Measurements from ENCODE around the gene ITPKC. TPM values are rescaled to one million over a fixed set of nuclear protein-coding genes. Genes with fewer than 3 reads are reported as not detected.
"Not testable (repeated sequence)": the region's sequence is repeated elsewhere in the genome, so short reads cannot be mapped to it uniquely, and the experiment has no call there.

ITPKC gene
- polyA plus RNA-seq, 1 donor, result 28.4 TPM

DNA sequence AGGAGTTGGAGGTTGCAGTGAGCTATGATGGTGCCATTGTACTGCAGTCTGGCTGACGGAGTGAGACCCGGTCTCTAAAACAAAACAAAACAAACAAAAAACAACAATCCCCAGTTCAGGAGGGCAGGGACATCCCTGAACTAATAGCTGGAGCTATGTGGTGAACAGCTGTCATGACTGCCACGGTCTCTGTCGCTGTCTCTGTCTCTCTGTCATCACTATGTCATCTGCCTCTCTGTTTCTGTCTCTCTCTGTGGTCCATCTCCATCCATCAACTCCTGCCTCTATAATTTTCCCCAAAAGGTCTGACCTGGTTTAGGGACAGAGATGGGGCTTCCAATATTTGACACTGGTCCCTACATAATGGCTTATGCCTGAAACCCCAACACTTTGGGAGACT is 7.4 kb downstream of the ITPKC start:
- no CpG with 5 or more reads among the region's 4 CpGs for WGBS (ENCODE audit: insufficient coverage, low lambda C conversion rate)
- Histone ChIP-seq H3K36me3 (ENCODE audit: control insufficient read depth, insufficient read depth, low read length) (peaks cover 64% of the 10 kb centered on the region), H3K9me3 (ENCODE audit: control insufficient read depth, low read depth, low read length) (no peaks in the 10 kb centered on the region), H3K27me3 (ENCODE audit: control insufficient read depth, insufficient read depth, low read length) (no peaks in the 10 kb centered on the region), H3K4me3 (ENCODE audit: low read length) (no peak overlapping the region), H3K4me1 (ENCODE audit: control insufficient read depth, insufficient read depth, low read length) (peaks cover 8% of the 10 kb centered on the region), H3K27ac (ENCODE audit: low read length) (no peak overlapping the region)
- DNase-seq, result no peak

GRCh38 chr19:40724855-40725254 is 7.9 kb downstream of the ITPKC start:
- WGBS (ENCODE audit: insufficient coverage, low lambda C conversion rate), result no CpG with 5 or more reads among the region's 3 CpGs
- H3K36me3 ChIP-seq (ENCODE audit: control insufficient read depth, insufficient read depth, low read length), result peaks cover 69% of the 10 kb centered on the region
- H3K4me1 ChIP-seq (ENCODE audit: control insufficient read depth, insufficient read depth, low read length), result peaks cover 8% of the 10 kb centered on the region

DNA sequence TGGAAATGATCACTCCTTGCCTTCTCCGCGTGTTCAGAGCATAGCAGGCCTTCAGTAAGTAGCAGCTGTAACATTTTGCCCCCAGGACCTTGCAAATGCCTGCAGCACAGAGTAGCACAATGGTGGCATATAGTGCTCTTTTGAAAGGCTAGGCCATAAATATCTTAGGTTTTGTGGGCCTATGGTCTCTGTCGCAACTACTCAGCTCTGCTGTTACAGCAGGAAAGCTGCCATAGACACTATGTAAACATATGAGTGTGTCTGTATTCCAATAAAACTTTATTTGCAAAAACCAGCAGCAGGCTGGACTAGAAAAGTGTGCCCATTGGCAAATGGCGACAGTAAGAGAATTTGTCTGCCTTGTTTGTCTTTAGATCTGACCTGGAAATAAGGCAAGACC is 9.4 kb downstream of the ITPKC start:
- H3K4me1 ChIP-seq (ENCODE audit: control insufficient read depth, insufficient read depth, low read length), result no peaks in the 10 kb centered on the region
- no peaks in the 10 kb centered on the region for H3K27me3 ChIP-seq (ENCODE audit: control insufficient read depth, insufficient read depth, low read length)
- WGBS (ENCODE audit: insufficient coverage, low lambda C conversion rate), result no CpG with 5 or more reads among the region's 4 CpGs
- H3K36me3 ChIP-seq (ENCODE audit: control insufficient read depth, insufficient read depth, low read length), result peaks cover 79% of the 10 kb centered on the region
- no peaks in the 10 kb centered on the region for H3K9me3 ChIP-seq (ENCODE audit: control insufficient read depth, low read depth, low read length)
- H3K27ac ChIP-seq (ENCODE audit: low read length), result no peak overlapping the region
- no peak for DNase-seq
- no peak overlapping the region for H3K4me3 ChIP-seq (ENCODE audit: low read length)

More at GRCh38 chr19:40724855-40725254, 7.9 kb downstream of the ITPKC start:
- Histone ChIP-seq H3K27ac (ENCODE audit: low read length) (no peak overlapping the region), H3K4me3 (ENCODE audit: low read length) (no peak overlapping the region), H3K27me3 (ENCODE audit: control insufficient read depth, insufficient read depth, low read length) (no peaks in the 10 kb centered on the region), H3K9me3 (ENCODE audit: control insufficient read depth, low read depth, low read length) (no peaks in the 10 kb centered on the region)
- no peak for DNase-seq

GRCh38 chr19:40730065-40730464 is 13.2 kb downstream of the ITPKC start:
- peaks cover 89% of the 10 kb centered on the region for H3K36me3 ChIP-seq (ENCODE audit: control insufficient read depth, insufficient read depth, low read length)
- H3K9me3 ChIP-seq (ENCODE audit: control insufficient read depth, low read depth, low read length); H3K27me3 ChIP-seq (ENCODE audit: control insufficient read depth, insufficient read depth, low read length); H3K4me3 ChIP-seq (ENCODE audit: low read length); H3K27ac ChIP-seq (ENCODE audit: low read length); DNase-seq; H3K4me1 ChIP-seq (ENCODE audit: control insufficient read depth, insufficient read depth, low read length): not testable (repeated sequence)
- no CpG with 5 or more reads among the region's 5 CpGs for WGBS (ENCODE audit: insufficient coverage, low lambda C conversion rate)

- not testable (repeated sequence) for H3K27me3 ChIP-seq (ENCODE audit: control insufficient read depth, insufficient read depth, low read length); H3K9me3 ChIP-seq (ENCODE audit: control insufficient read depth, low read depth, low read length); DNase-seq; H3K27ac ChIP-seq (ENCODE audit: low read length); H3K4me3 ChIP-seq (ENCODE audit: low read length)
- 95% methylated on average over 4 of the region's 16 CpGs for WGBS (ENCODE audit: insufficient coverage, low lambda C conversion rate)
- Histone ChIP-seq H3K36me3 (ENCODE audit: control insufficient read depth, insufficient read depth, low read length) (peaks cover 87% of the 10 kb centered on the region), H3K4me1 (ENCODE audit: control insufficient read depth, insufficient read depth, low read length) (peaks cover 14% of the 10 kb centered on the region)
Observed at GRCh38 chr19:40732304-40732703, 15.4 kb downstream of the ITPKC start.

GRCh38 chr19:40733149-40733548 is 16.2 kb downstream of the ITPKC start:
- Histone ChIP-seq H3K4me3 (ENCODE audit: low read length) (no peak overlapping the region), H3K36me3 (ENCODE audit: control insufficient read depth, insufficient read depth, low read length) (peaks cover 84% of the 10 kb centered on the region)
- no peak for DNase-seq

GRCh38 chr19:40735013-40735771 is 18.3 kb downstream of the ITPKC start:
- WGBS (ENCODE audit: insufficient coverage, low lambda C conversion rate), result 100% methylated on average over 1 of the region's 11 CpGs
- no peak for DNase-seq
- H3K27ac ChIP-seq (ENCODE audit: low read length), result peak overlapping the region; percentile 69
- no peaks in the 10 kb centered on the region for H3K9me3 ChIP-seq (ENCODE audit: control insufficient read depth, low read depth, low read length)
- H3K27me3 ChIP-seq (ENCODE audit: control insufficient read depth, insufficient read depth, low read length), result no peaks in the 10 kb centered on the region
- H3K4me3 ChIP-seq (ENCODE audit: low read length), result no peak overlapping the region
- H3K4me1 ChIP-seq (ENCODE audit: control insufficient read depth, insufficient read depth, low read length), result peaks cover 14% of the 10 kb centered on the region
- peaks cover 86% of the 10 kb centered on the region for H3K36me3 ChIP-seq (ENCODE audit: control insufficient read depth, insufficient read depth, low read length)

More at GRCh38 chr19:40733149-40733548, 16.2 kb downstream of the ITPKC start:
- H3K4me1 ChIP-seq (ENCODE audit: control insufficient read depth, insufficient read depth, low read length), result peaks cover 14% of the 10 kb centered on the region
- H3K9me3 ChIP-seq (ENCODE audit: control insufficient read depth, low read depth, low read length), result no peaks in the 10 kb centered on the region
- WGBS (ENCODE audit: insufficient coverage, low lambda C conversion rate), result no CpG with 5 or more reads among the region's 13 CpGs
- H3K27ac ChIP-seq (ENCODE audit: low read length), result no peak overlapping the region
- H3K27me3 ChIP-seq (ENCODE audit: control insufficient read depth, insufficient read depth, low read length), result no peaks in the 10 kb centered on the region

GRCh38 chr19:40736661-40737060 is 19.7 kb downstream of the ITPKC start:
- Histone ChIP-seq H3K9me3 (ENCODE audit: control insufficient read depth, low read depth, low read length) (no peaks in the 10 kb centered on the region), H3K27ac (ENCODE audit: low read length) (peak overlapping the region; percentile 30)

DNA sequence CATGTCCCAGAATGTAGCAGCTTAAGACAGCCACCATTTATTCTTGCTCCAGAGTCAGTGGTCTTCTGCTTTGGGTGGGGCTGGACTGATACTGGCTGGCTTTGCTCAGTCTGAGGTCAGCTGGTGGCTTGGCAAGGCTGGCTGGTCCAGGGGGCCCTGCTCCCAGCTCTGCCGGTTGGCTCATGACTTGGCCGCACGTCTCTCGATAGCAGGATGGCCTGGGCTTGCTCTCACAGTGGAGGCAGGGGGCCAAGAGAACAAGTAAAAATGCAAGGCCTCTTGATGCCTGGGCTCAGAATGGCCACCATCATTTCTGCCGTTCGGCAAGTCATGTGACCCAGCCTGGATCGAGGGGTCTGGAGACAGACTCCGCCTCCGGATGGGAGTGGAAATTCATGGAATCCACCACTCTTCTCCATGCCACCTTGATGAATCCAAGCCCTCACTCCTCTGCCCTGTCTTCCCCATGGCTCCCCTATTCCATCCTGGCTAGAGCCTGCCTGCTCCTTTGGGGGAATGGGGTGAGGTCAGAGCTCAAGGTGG is 20.3 kb downstream of the ITPKC start:
- Histone ChIP-seq H3K4me3 (ENCODE audit: low read length) (no peak overlapping the region), H3K36me3 (ENCODE audit: control insufficient read depth, insufficient read depth, low read length) (peaks cover 79% of the 10 kb centered on the region), H3K27ac (ENCODE audit: low read length) (no peak overlapping the region), H3K27me3 (ENCODE audit: control insufficient read depth, insufficient read depth, low read length) (no peaks in the 10 kb centered on the region), H3K9me3 (ENCODE audit: control insufficient read depth, low read depth, low read length) (no peaks in the 10 kb centered on the region), H3K4me1 (ENCODE audit: control insufficient read depth, insufficient read depth, low read length) (peaks cover 14% of the 10 kb centered on the region)
- no CpG with 5 or more reads among the region's 9 CpGs for WGBS (ENCODE audit: insufficient coverage, low lambda C conversion rate)
- DNase-seq, result no peak

More at GRCh38 chr19:40736661-40737060, 19.7 kb downstream of the ITPKC start:
- H3K36me3 ChIP-seq (ENCODE audit: control insufficient read depth, insufficient read depth, low read length), result peaks cover 80% of the 10 kb centered on the region
- DNase-seq, result no peak
- WGBS (ENCODE audit: insufficient coverage, low lambda C conversion rate), result no CpG with 5 or more reads among the region's 9 CpGs
- H3K27me3 ChIP-seq (ENCODE audit: control insufficient read depth, insufficient read depth, low read length), result no peaks in the 10 kb centered on the region
- H3K4me3 ChIP-seq (ENCODE audit: low read length), result no peak overlapping the region
- peaks cover 14% of the 10 kb centered on the region for H3K4me1 ChIP-seq (ENCODE audit: control insufficient read depth, insufficient read depth, low read length)

DNA sequence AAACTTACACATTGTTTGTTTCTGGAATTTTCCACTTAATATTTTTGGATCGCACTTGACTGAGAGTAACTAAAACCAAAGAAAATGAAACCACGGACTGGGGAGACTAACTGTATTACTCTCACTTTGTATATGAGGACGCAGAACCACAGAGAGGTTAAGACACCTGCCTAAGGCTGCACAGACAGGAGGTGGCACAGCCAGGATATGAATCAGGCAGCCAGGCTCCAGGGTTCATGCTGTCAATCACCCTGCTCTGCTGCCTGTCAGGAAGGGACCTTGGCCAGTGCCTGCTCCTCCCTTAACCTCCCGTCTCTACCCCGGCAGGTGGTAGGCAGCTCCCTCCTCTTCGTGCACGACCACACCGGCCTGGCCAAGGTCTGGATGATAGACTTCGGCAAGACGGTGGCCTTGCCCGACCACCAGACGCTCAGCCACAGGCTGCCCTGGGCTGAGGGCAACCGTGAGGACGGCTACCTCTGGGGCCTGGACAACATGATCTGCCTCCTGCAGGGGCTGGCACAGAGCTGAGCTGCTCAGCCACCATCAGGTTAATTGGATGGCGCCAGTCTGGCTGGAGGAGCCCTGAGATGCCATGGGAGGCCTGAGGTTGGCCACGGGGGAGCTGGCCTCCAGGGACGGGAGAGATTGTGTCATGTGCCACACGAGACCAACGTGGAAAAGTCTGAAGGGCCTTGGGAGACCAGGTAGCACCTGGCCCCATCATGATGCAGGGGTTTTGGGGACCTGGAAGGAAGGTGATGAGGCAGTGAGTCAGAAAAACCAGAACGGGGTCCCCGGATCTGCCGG is 22.3 kb downstream of the ITPKC start:
- no peak overlapping the region for H3K27ac ChIP-seq (ENCODE audit: low read length)

More for the DNA sequence above, 22.3 kb downstream of the ITPKC start:
- no peak for DNase-seq
- Histone ChIP-seq H3K27me3 (ENCODE audit: control insufficient read depth, insufficient read depth, low read length) (no peaks in the 10 kb centered on the region), H3K4me1 (ENCODE audit: control insufficient read depth, insufficient read depth, low read length) (peaks cover 14% of the 10 kb centered on the region), H3K36me3 (ENCODE audit: control insufficient read depth, insufficient read depth, low read length) (peaks cover 66% of the 10 kb centered on the region), H3K9me3 (ENCODE audit: control insufficient read depth, low read depth, low read length) (no peaks in the 10 kb centered on the region), H3K4me3 (ENCODE audit: low read length) (no peak overlapping the region)
- WGBS (ENCODE audit: insufficient coverage, low lambda C conversion rate), result no CpG with 5 or more reads among the region's 22 CpGs
